Measurements from ENCODE around the gene DOCK3.

GRCh38 chr3:51379301-51379700, 704.6 kb downstream of the DOCK3 start:
- TF ChIP-seq EP300 (IDR thresholded peaks at IDR 0.05) = no peak
- TF ChIP-seq CTCF (IDR thresholded peaks at IDR 0.05) = no peak
